A549 (cell line): ENCODE data around the gene MAGI2. TPM values are rescaled to one million over a fixed set of nuclear protein-coding genes. Genes with fewer than 3 reads are reported as not detected.

Experiments
- ATAC-seq, 2 experiments: fragments of 200-7000 bp in 1 of 2; fragments of >200 bp in 1 of 2; cut with Nextera tagmentation in 1 of 2; cut with Tn5 transposase in 1 of 2; 3 replicates each; pipeline versions ENCODE4 v1.8.0 to v1.9.1; 2018 to 2020; ENCODE audit warnings: mild to moderate bottlenecking in 1 of 2, moderate library complexity in 1 of 2
- CTCF ChIA-PET: fragments of 300-600 bp; sonication (Branson Sonifier 250); formaldehyde crosslinking; extraction: SDS; loops from one replicate; lab custom pipeline; 2021; ENCODE audit warnings: antibody characterized with exemption, inconsistent platforms; lab: Yijun Ruan, JAX
- POLR2A ChIA-PET: fragments of 350-600 bp; formaldehyde crosslinking; extraction: SDS; loops from one replicate; lab custom pipeline; 2021; ENCODE audit warnings: antibody characterized with exemption, inconsistent platforms; lab: Yijun Ruan, JAX
- DNase-seq, 2 experiments: peaks; one replicate each; pipeline versions ENCODE4 v3.0.0 to v3.0.0-alpha.2; 2011 to 2016; ENCODE audit warnings: low read depth in 1 of 2, low spot score in 1 of 2
- FAIRE-seq: peaks from 2 replicates; lab custom pipeline; 2011; peaks lifted over from hg19 to GRCh38; lab: Jason Lieb, UNC
- H3K27ac ChIP-seq, 2 experiments: fragments of >200 bp; sonication (Bioruptor Twin); formaldehyde crosslinking; 3 replicates each; pipeline ENCODE4 v1.5.1; 2016 to 2017
- H3K4me1 ChIP-seq: fragments of >200 bp; sonication (Bioruptor Twin); formaldehyde crosslinking; 3 replicates; pipeline ENCODE4 v1.6.1; 2016
- H3K4me2 ChIP-seq: fragments of >200 bp; sonication (Bioruptor Twin); formaldehyde crosslinking; 3 replicates; pipeline ENCODE4 v1.6.1; 2016
- H3K4me3 ChIP-seq: fragments of >200 bp; sonication (Bioruptor Twin); formaldehyde crosslinking; 3 replicates; pipeline ENCODE4 v1.5.1; 2016
- H3K9me3 ChIP-seq: fragments of >200 bp; sonication (Bioruptor Twin); formaldehyde crosslinking; 3 replicates; pipeline ENCODE4 v1.6.1; 2016
- BCL3 ChIP-seq: fragments of >200 bp; sonication (Bioruptor Twin); formaldehyde crosslinking; IDR thresholded peaks from 3 replicates; pipeline ENCODE4 v1.6.1; 2016
- CBX2 ChIP-seq: fragments of 200-600 bp; sonication (generic); IDR thresholded peaks from 2 replicates; pipeline ENCODE4 v1.6.1; 2016; ENCODE audit warnings: low read depth, mild to moderate bottlenecking, borderline replicate concordance
- CBX8 ChIP-seq: fragments of 200-600 bp; sonication (generic); IDR thresholded peaks from 2 replicates; pipeline ENCODE4 v1.6.1; 2016
- CEBPB ChIP-seq, 2 experiments: fragments of >200 bp in 1 of 2; sonication (Bioruptor Twin) in 1 of 2; formaldehyde crosslinking in 1 of 2; IDR thresholded peaks; 2 replicates each; pipeline ENCODE4 v1.6.1; 2012 to 2016
- CHD2 ChIP-seq: fragments of 150-350 bp; IDR thresholded peaks from 2 replicates; pipeline ENCODE4 v1.6.1; 2014; ENCODE audit warnings: low read length; ENCODE audit not compliant: partially characterized antibody
- ESRRA ChIP-seq: fragments of 150-350 bp; IDR thresholded peaks from 2 replicates; pipeline ENCODE4 v1.6.1; 2014; ENCODE audit warnings: mild to moderate bottlenecking, low read length, borderline replicate concordance
- HES2 ChIP-seq: fragments of >200 bp; sonication (Bioruptor Twin); formaldehyde crosslinking; IDR thresholded peaks from 2 replicates; pipeline ENCODE4 v1.6.1; 2016
- HEYL ChIP-seq: fragments of 250-450 bp; sonication (Bioruptor Pico); IDR thresholded peaks from 2 replicates; pipeline ENCODE4 v1.8.0; 2021; ENCODE audit warnings: mild to moderate bottlenecking, moderate library complexity
- HMGXB4 ChIP-seq: fragments of 250-450 bp; sonication (Bioruptor Pico); IDR thresholded peaks from 2 replicates; pipeline ENCODE4 v1.5.0; 2021; ENCODE audit warnings: mild to moderate bottlenecking, moderate library complexity, borderline replicate concordance
- HOXB5 ChIP-seq: fragments of 250-450 bp; sonication (Bioruptor Pico); IDR thresholded peaks from 2 replicates; pipeline ENCODE4 v1.5.0; 2020; ENCODE audit warnings: mild to moderate bottlenecking, moderate library complexity
- KDM5A ChIP-seq: fragments of 200-600 bp; sonication (generic); IDR thresholded peaks from 2 replicates; pipeline ENCODE4 v1.6.1; 2016; ENCODE audit warnings: antibody characterized with exemption, mild to moderate bottlenecking
- MAX ChIP-seq: IDR thresholded peaks from 2 replicates; pipeline ENCODE4 v1.6.1; 2012
- MAZ ChIP-seq: fragments of 150-350 bp; IDR thresholded peaks from 2 replicates; pipeline ENCODE4 v1.6.1; 2014; ENCODE audit warnings: antibody characterized with exemption, low read depth, low read length, borderline replicate concordance
- RAD21 ChIP-seq, 2 experiments: fragments of >200 bp in 1 of 2; sonication (Bioruptor Twin) in 1 of 2; formaldehyde crosslinking in 1 of 2; IDR thresholded peaks in 1 of 2; conservative IDR thresholded peaks in 1 of 2; 2 replicates in 1 of 2; 3 replicates in 1 of 2; pipeline ENCODE4 v1.6.1; 2012 to 2018; ENCODE audit warnings: inconsistent platforms in 1 of 2
- REST ChIP-seq: fragments of 200-600 bp; sonication (generic); IDR thresholded peaks from 2 replicates; pipeline ENCODE4 v1.6.1; 2016; ENCODE audit warnings: antibody characterized with exemption, mild to moderate bottlenecking, moderate library complexity
- RFX5 ChIP-seq: fragments of 450-650 bp; IDR thresholded peaks from 2 replicates; pipeline ENCODE4 v1.7.1; 2014; ENCODE audit warnings: antibody characterized with exemption, mild to moderate bottlenecking, moderate library complexity
- SMC3 ChIP-seq: fragments of >200 bp; sonication (Bioruptor Twin); formaldehyde crosslinking; IDR thresholded peaks from 3 replicates; pipeline ENCODE4 v1.6.1; 2018; ENCODE audit warnings: inconsistent platforms
- SREBF2 ChIP-seq: fragments of 450-650 bp; IDR thresholded peaks from 2 replicates; pipeline ENCODE4 v1.6.1; 2014; ENCODE audit warnings: mild to moderate bottlenecking, moderate library complexity
- WGBS: methylation state at CpG from one replicate; pipeline ENCODE4 v1.1.6; 2017; ENCODE audit errors: missing lambda C conversion rate; 5-methylcytosine and 5-hydroxymethylcytosine counted together
- polyA plus RNA-seq, 4 experiments: library from polyadenylated mRNA; depleted of rRNA in 3 of 4; stranded (reverse); fragments of >200 nt; fragmentation: RNase III in 1 of 4; extraction: RNeasy Plus Mini Kit Qiagen cat#74134 plus additional on column Dnase treatment in 1 of 4; gene quantifications; 2 replicates in 3 of 4; 3 replicates in 1 of 4; pipeline ENCODE4 v1.2.3, GENCODE V29; 2011 to 2017

MAGI2 gene
- polyA plus RNA-seq, 2 of the 4 experiments (the other 2 are of a cell fraction), result 0.48 to 0.81 TPM

- FAIRE-seq (no peak), ATAC-seq (no peak)
- no peak overlapping the region for H3K4me2 ChIP-seq
Observed at GRCh38 chr7:79241288-79242060, 212.0 kb downstream of the MAGI2 start.

GRCh38 chr7:79240413-79240812 is 213.1 kb downstream of the MAGI2 start:
- Histone ChIP-seq H3K4me3 (no peak overlapping the region), H3K4me2 (no peak overlapping the region)
- FAIRE-seq, result no peak
- 43% methylated on average over 2 of the region's 2 CpGs for WGBS
- TF ChIP-seq CHD2, result no peak
- no peak for TF ChIP-seq ESRRA
- TF ChIP-seq MAX, result no peak
- TF ChIP-seq, all 56 proteins: peak for 0
- Histone ChIP-seq H3K4me1 (no peaks in the 10 kb centered on the region), H3K27ac (no peak overlapping the region), H3K9me3 (no peaks in the 10 kb centered on the region; the same call in 1 of the 3 replicates)
- POLR2A ChIA-PET, result no interaction called here
- CTCF ChIA-PET, result no interaction called here
- DNase-seq (no peak), ATAC-seq (no peak)

More at GRCh38 chr7:79241288-79242060, 212.0 kb downstream of the MAGI2 start:
- Histone ChIP-seq H3K4me1 (no peaks in the 10 kb centered on the region), H3K4me3 (no peak overlapping the region), H3K9me3 (no peaks in the 10 kb centered on the region; the same call in 1 of the 3 replicates), H3K27ac (no peak overlapping the region)
- ChIA-PET POLR2A (no interaction called here), CTCF (no interaction called here)
- TF ChIP-seq CEBPB (IDR thresholded peaks at IDR 0.05), result no peak
- DNase-seq, result no peak
- WGBS, result 5% methylated on average over 1 of the region's 1 CpG

- CTCF ChIA-PET, result no interaction called here
- no peak for DNase-seq
- Histone ChIP-seq H3K27ac (no peak overlapping the region), H3K4me1 (no peaks in the 10 kb centered on the region), H3K9me3 (no peaks in the 10 kb centered on the region; the same call in 1 of the 3 replicates), H3K4me3 (no peak overlapping the region), H3K4me2 (peak overlapping the region; percentile 1; the same call in 1 of the 3 replicates)
- TF ChIP-seq CBX8, result no peak
- TF ChIP-seq RFX5, result no peak
- TF ChIP-seq BCL3, result no peak
- no peak for TF ChIP-seq HOXB5 (CRISPR knock-in tag)
- TF ChIP-seq HES2, result no peak
- no peak for TF ChIP-seq MAZ
- no peak for TF ChIP-seq REST
- TF ChIP-seq SMC3, result no peak
- no peak for TF ChIP-seq HEYL (CRISPR knock-in tag)
- no peak for TF ChIP-seq RAD21 (conservative IDR thresholded peaks at IDR 0.05 in 1 of 2, IDR thresholded peaks at IDR 0.05 in 1 of 2)
- TF ChIP-seq HMGXB4 (CRISPR knock-in tag), result no peak
- TF ChIP-seq CBX2, result no peak
- no peak for TF ChIP-seq KDM5A
- no peak for TF ChIP-seq SREBF2
- POLR2A ChIA-PET, result no interaction called here
- 26% methylated on average over 4 of the region's 4 CpGs for WGBS
- no peak for FAIRE-seq
- no peak for ATAC-seq
Observed at GRCh38 chr7:79236352-79237028, 217.0 kb downstream of the MAGI2 start.
